NCI-H1092 treated with DMSO at 0.1 percent for 48 hours (cell line): Measurements from ENCODE around the gene PRSS33.

Experiments
- DNase-seq: peaks from one replicate; lab custom pipeline; 2025; lab: John Stamatoyannopoulos, UW

PRSS33 gene

GRCh38 chr16:2799205-2799858 lies 12.0 kb upstream of the PRSS33 start:
- no peak for DNase-seq

GRCh38 chr16:2798723-2799204 lies 11.4 kb upstream of the PRSS33 start:
- DNase-seq, result no peak

- no peak for DNase-seq
Measured at GRCh38 chr16:2795395-2796143, 8.2 kb upstream of the PRSS33 start.

- DNase-seq, result no peak
Measured at GRCh38 chr16:2792940-2793339, 5.6 kb upstream of the PRSS33 start.

- no peak for DNase-seq
Measured at GRCh38 chr16:2791174-2791573, 3.8 kb upstream of the PRSS33 start.

GRCh38 chr16:2790631-2791030 lies 3.3 kb upstream of the PRSS33 start:
- DNase-seq, result no peak

- no peak for DNase-seq
Measured at GRCh38 chr16:2787961-2788360, 601 bp upstream of the PRSS33 start.

GRCh38 chr16:2786826-2787151 lies 571 bp downstream of the PRSS33 start:
- DNase-seq, result no peak

- DNase-seq, result no peak
Measured at GRCh38 chr16:2786061-2786825, 1.1 kb downstream of the PRSS33 start.

- no peak for DNase-seq
Measured at GRCh38 chr16:2785101-2785991, 2.0 kb downstream of the PRSS33 start.

- DNase-seq, result no peak
Measured at GRCh38 chr16:2784358-2785100, 2.8 kb downstream of the PRSS33 start.

GRCh38 chr16:2783581-2784357 lies 3.6 kb downstream of the PRSS33 start:
- DNase-seq, result no peak

GRCh38 chr16:2782583-2783351 lies 4.6 kb downstream of the PRSS33 start:
- DNase-seq, result no peak

- no peak for DNase-seq
Measured at GRCh38 chr16:2779978-2780898, 7.1 kb downstream of the PRSS33 start.

- DNase-seq, result no peak
Measured at GRCh38 chr16:2779151-2779920, 8.0 kb downstream of the PRSS33 start.

- DNase-seq, result no peak
Measured at GRCh38 chr16:2778630-2778958, 8.8 kb downstream of the PRSS33 start.

GRCh38 chr16:2777903-2778629 lies 9.3 kb downstream of the PRSS33 start:
- DNase-seq, result no peak
